HL-60 (cell line): Measurements from ENCODE around the gene DPF3.

Experiments
- DNase-seq, 2 experiments: peaks; one replicate each; pipeline ENCODE4 v3.0.0-alpha.2; 2010 to 2020; ENCODE audit warnings: low read depth in 1 of 2, low spot score in 1 of 2
- H3K27ac ChIP-seq: fragments of 250-450 bp; sonication (Bioruptor Pico); replicated peaks from 2 replicates; pipeline ENCODE4 v1.5.1; 2020; ENCODE audit warnings: mild to moderate bottlenecking, moderate library complexity
- H3K27me3 ChIP-seq: fragments of 250-450 bp; sonication (Bioruptor Pico); 2 replicates; pipeline ENCODE4 v1.5.1; 2021; ENCODE audit warnings: mild to moderate bottlenecking, moderate library complexity; ENCODE audit not compliant: insufficient read depth, poor library complexity, severe bottlenecking
- H3K4me3 ChIP-seq: replicated peaks from 2 replicates; pipeline ENCODE4 v1.5.1; 2011; ENCODE audit warnings: mild to moderate bottlenecking, control low read depth, low read length; ENCODE audit not compliant: insufficient read depth
- CTCF ChIP-seq: IDR thresholded peaks from one replicate; pipeline ENCODE4 v1.5.1; 2011; ENCODE audit warnings: low read length, control low read depth, inconsistent platforms; ENCODE audit not compliant: insufficient read depth
- GABPA ChIP-seq: IDR thresholded peaks from 2 replicates; pipeline ENCODE4 v1.6.1; 2012; ENCODE audit warnings: low read depth
- POLR2AphosphoS5 ChIP-seq: IDR thresholded peaks from 2 replicates; pipeline ENCODE4 v1.6.1; 2012; ENCODE audit warnings: low read depth
- REST ChIP-seq: IDR thresholded peaks from 2 replicates; pipeline ENCODE4 v1.6.1; 2012; ENCODE audit warnings: low read depth; ENCODE audit not compliant: insufficient replicate concordance
- SPI1 ChIP-seq: IDR thresholded peaks from 2 replicates; pipeline ENCODE4 v1.6.1; 2012; ENCODE audit warnings: low read depth, mild to moderate bottlenecking, borderline replicate concordance

DPF3 gene

GRCh38 chr14:72704502-72704901 lies 189.4 kb downstream of the DPF3 start:
- no peak overlapping the region for H3K4me3 ChIP-seq
- TF ChIP-seq GABPA, result no peak
- TF ChIP-seq CTCF, result no peak
- TF ChIP-seq SPI1, result no peak
- TF ChIP-seq REST, result no peak
- no peak for TF ChIP-seq POLR2AphosphoS5
- H3K27me3 ChIP-seq, result no peaks in the 10 kb centered on the region
- no peak for DNase-seq
- no peak overlapping the region for H3K27ac ChIP-seq

- Histone ChIP-seq H3K27me3 (no peaks in the 10 kb centered on the region), H3K4me3 (no peak overlapping the region), H3K27ac (no peak overlapping the region)
- DNase-seq, result peak in 1 of 2 experiments; percentile 3
- TF ChIP-seq SPI1 (0 out of 2 replicates have a peak, but pooled peaks have one; percentile 20), REST (no peak)
Measured at GRCh38 chr14:72701605-72702004, 192.3 kb downstream of the DPF3 start.

- no peak for DNase-seq
- H3K27ac ChIP-seq, result no peak overlapping the region
- TF ChIP-seq REST (no peak), CTCF (no peak), POLR2AphosphoS5 (no peak), GABPA (no peak), SPI1 (no peak)
- no peaks in the 10 kb centered on the region for H3K27me3 ChIP-seq
- no peak overlapping the region for H3K4me3 ChIP-seq
Measured at GRCh38 chr14:72701237-72701565, 192.7 kb downstream of the DPF3 start.
